SK-N-SH (cell line): ENCODE results near the gene ZNF467. TPM values are rescaled to one million over a fixed set of nuclear protein-coding genes. Genes with fewer than 3 reads are reported as not detected.
A peak's percentile ranks its signal among the peaks of the same experiment; 100 is the strongest.

Source experiments
- CTCF ChIA-PET: fragments of 300-600, 350-600 bp; formaldehyde crosslinking; extraction: SDS; loops from one replicate; lab custom pipeline; 2021; lab: Yijun Ruan, JAX
- POLR2A ChIA-PET: fragments of 350-600 bp; sonication (Branson Sonifier 250); formaldehyde crosslinking; extraction: SDS; loops from one replicate; lab custom pipeline; 2020; ENCODE audit warnings: antibody characterized with exemption, inconsistent platforms; lab: Yijun Ruan, JAX
- DNase-seq: peaks from one replicate; pipeline ENCODE4 v3.0.0; 2012
- H2AFZ ChIP-seq: fragments of 200-600 bp; sonication (generic); 2 replicates; pipeline ENCODE4 v1.8.1; 2016; ENCODE audit warnings: antibody characterized with exemption, mild to moderate bottlenecking, low read depth
- H3F3A ChIP-seq: fragments of 200-600 bp; sonication (generic); replicated peaks from 2 replicates; pipeline ENCODE3; 2016; ENCODE audit warnings: antibody characterized with exemption, mild to moderate bottlenecking; ENCODE audit not compliant: insufficient read depth
- H3K27ac ChIP-seq, 2 experiments: fragments of 200-500 bp in 1 of 2; fragments of 200-600 bp in 1 of 2; sonication (Bioruptor generic) in 1 of 2; sonication (generic), shearing (Covaris generic) in 1 of 2; 2 replicates each; pipeline versions ENCODE4 v1.5.1 to v1.6.1; 2014 to 2016; ENCODE audit warnings: low read depth in 2 of 2, inconsistent platforms in 1 of 2, low read length in 1 of 2, mild to moderate bottlenecking in 1 of 2, mixed read lengths in 1 of 2
- H3K27me3 ChIP-seq: fragments of 200-600 bp; sonication (generic), shearing (Covaris generic); 2 replicates; pipeline ENCODE4 v1.6.1; 2016; ENCODE audit warnings: mixed run types; ENCODE audit not compliant: insufficient read depth
- H3K36me3 ChIP-seq, 2 experiments: fragments of 200-500 bp in 1 of 2; fragments of 200-600 bp in 1 of 2; sonication (Bioruptor generic) in 1 of 2; sonication (generic) in 1 of 2; replicated peaks in 1 of 2; 2 replicates each; pipeline versions ENCODE3 to v1.5.1; 2014 to 2016; ENCODE audit warnings: low read length in 1 of 2, mild to moderate bottlenecking in 1 of 2; ENCODE audit not compliant: insufficient read depth in 2 of 2, control insufficient read depth in 1 of 2
- H3K4me1 ChIP-seq, 2 experiments: fragments of 200-500 bp in 1 of 2; fragments of 200-600 bp in 1 of 2; sonication (Bioruptor generic) in 1 of 2; sonication (generic), shearing (Covaris generic) in 1 of 2; 2 replicates each; pipeline versions ENCODE4 v1.5.1 to v1.6.1; 2014 to 2016; ENCODE audit warnings: low read depth in 1 of 2, low read length in 1 of 2, mixed run types in 1 of 2; ENCODE audit not compliant: insufficient read depth in 2 of 2, control insufficient read depth in 1 of 2
- H3K4me2 ChIP-seq: fragments of 200-600 bp; sonication (generic), shearing (Covaris generic); 2 replicates; pipeline ENCODE4 v1.6.1; 2017; ENCODE audit warnings: mixed run types
- H3K4me3 ChIP-seq, 2 experiments: fragments of 200-500 bp in 1 of 2; fragments of 200-600 bp in 1 of 2; sonication (Bioruptor generic) in 1 of 2; sonication (generic), shearing (Covaris generic) in 1 of 2; 2 replicates each; pipeline versions ENCODE4 v1.5.1 to v1.8.1; 2014 to 2016; ENCODE audit warnings: low read depth in 2 of 2, inconsistent platforms in 1 of 2, low read length in 1 of 2, mild to moderate bottlenecking in 1 of 2, mixed read lengths in 1 of 2, moderate library complexity in 1 of 2
- H3K79me2 ChIP-seq: fragments of 200-600 bp; sonication (generic); 2 replicates; pipeline ENCODE4 v1.8.1; 2017; ENCODE audit warnings: mild to moderate bottlenecking; ENCODE audit not compliant: insufficient read depth
- H3K9ac ChIP-seq: fragments of 200-600 bp; sonication (generic); 2 replicates; pipeline ENCODE4 v1.6.1; 2017; ENCODE audit warnings: mixed run types
- H3K9me2 ChIP-seq: fragments of 200-600 bp; sonication (generic); 2 replicates; pipeline ENCODE4 v1.6.1; 2017; ENCODE audit warnings: mixed run types
- H3K9me3 ChIP-seq: fragments of 200-600 bp; sonication (generic); 2 replicates; pipeline ENCODE4 v1.6.1; 2017; ENCODE audit warnings: mixed run types, mild to moderate bottlenecking, moderate library complexity
- H4K20me1 ChIP-seq: fragments of 200-600 bp; sonication (generic); 2 replicates; pipeline ENCODE4 v1.6.1; 2017; ENCODE audit warnings: mild to moderate bottlenecking, mixed run types; ENCODE audit not compliant: insufficient read depth
- FOSL2 ChIP-seq: IDR thresholded peaks from 2 replicates; pipeline ENCODE4 v1.4.0; 2012; ENCODE audit warnings: low read depth, mild to moderate bottlenecking, moderate library complexity, borderline replicate concordance
- FOXJ3 ChIP-seq: sonication (generic); formaldehyde crosslinking; IDR thresholded peaks from 2 replicates; pipeline ENCODE4 v1.5.1; 2020; ENCODE audit warnings: mild to moderate bottlenecking, missing genetic modification reagents
- JUND ChIP-seq: IDR thresholded peaks from 2 replicates; pipeline ENCODE4 v1.4.0; 2012
- MEF2A ChIP-seq: IDR thresholded peaks from 2 replicates; pipeline ENCODE4 v1.4.0; 2012; ENCODE audit warnings: low read depth, borderline replicate concordance
- NFIC ChIP-seq: IDR thresholded peaks from 2 replicates; pipeline ENCODE4 v1.4.0; 2012; ENCODE audit warnings: borderline replicate concordance
- NRF1 ChIP-seq: IDR thresholded peaks from 2 replicates; pipeline ENCODE4 v1.6.1; 2012; ENCODE audit warnings: low read depth, mild to moderate bottlenecking, low read length
- REST ChIP-seq: IDR thresholded peaks from 2 replicates; pipeline ENCODE4 v1.6.1; 2012; ENCODE audit warnings: mild to moderate bottlenecking, low read depth, low read length, moderate library complexity
- SMC3 ChIP-seq: IDR thresholded peaks from 2 replicates; pipeline ENCODE4 v1.6.1; 2012; ENCODE audit warnings: low read depth, low read length, improper control_type of control experiment
- TAF1 ChIP-seq: IDR thresholded peaks from 2 replicates; pipeline ENCODE4 v1.6.1; 2012; ENCODE audit warnings: low read depth, mild to moderate bottlenecking, low read length, moderate library complexity, borderline replicate concordance
- TCF12 ChIP-seq: IDR thresholded peaks from 2 replicates; pipeline ENCODE4 v1.4.0; 2012
- TEAD4 ChIP-seq: IDR thresholded peaks from 2 replicates; pipeline ENCODE4 v1.4.0; 2012; ENCODE audit warnings: mild to moderate bottlenecking, borderline replicate concordance; ENCODE audit not compliant: insufficient read depth
- USF1 ChIP-seq: IDR thresholded peaks from 2 replicates; pipeline ENCODE4 v1.4.0; 2012; ENCODE audit warnings: low read depth, borderline replicate concordance
- YY1 ChIP-seq: IDR thresholded peaks from 2 replicates; pipeline ENCODE4 v1.4.0; 2012; ENCODE audit warnings: low read depth, mild to moderate bottlenecking
- WGBS: methylation state at CpG from one replicate; pipeline ENCODE4 v1.1.6; 2017; ENCODE audit warnings: low lambda C conversion rate; 5-methylcytosine and 5-hydroxymethylcytosine counted together
- polyA plus RNA-seq, 3 experiments: library from polyadenylated mRNA; depleted of rRNA; stranded (reverse); fragments of >200 nt; gene quantifications; 2 replicates each; pipeline ENCODE4 v1.2.3, GENCODE V29; 2012

Gene ZNF467
- polyA plus RNA-seq, 1 of the 3 experiments (the other 2 are of a cell fraction) = 4.1 TPM

GRCh38 chr7:149822353-149822943 is 49.1 kb upstream of the ZNF467 start:
- H3K4me2 ChIP-seq = no peak overlapping the region
- TF ChIP-seq TAF1 = no peak
- no peak for TF ChIP-seq SMC3
- TF ChIP-seq JUND = no peak
- no peak for TF ChIP-seq TEAD4
- TF ChIP-seq, all 33 proteins: peak for 0
- H3K9me3 ChIP-seq = no peaks in the 10 kb centered on the region
- H3K9ac ChIP-seq = no peak overlapping the region
- H3K27ac ChIP-seq = no peak overlapping the region
- H4K20me1 ChIP-seq = no peaks in the 10 kb centered on the region
- H3K27me3 ChIP-seq = peaks cover 8% of the 10 kb centered on the region; the same call in 1 of the 2 replicates
- WGBS = 70% methylated on average over 21 of the region's 22 CpGs
- CTCF ChIA-PET = interaction anchor here (0.7 to 10.8 kb wide), 7 partner anchors 14 to 81 kb away, joined by 3 to 119 read pairs (median 4); partner anchors contain the start of gene ZNF862
- no peaks in the 10 kb centered on the region for H3F3A ChIP-seq
- no peak overlapping the region for H3K4me3 ChIP-seq
- no peaks in the 10 kb centered on the region for H3K79me2 ChIP-seq
- peak; percentile 62 for DNase-seq
- H2AFZ ChIP-seq = no peak overlapping the region
- H3K9me2 ChIP-seq = no peaks in the 10 kb centered on the region
- POLR2A ChIA-PET = interaction anchor here (1.1 kb wide), 1 partner anchor 16 kb away, joined by 3 read pairs; the partner anchor contains the start of gene ZNF862
- peaks cover 0 to 3% of the 10 kb centered on the region in 2 experiments; a peak in 1 of 4 replicates for H3K4me1 ChIP-seq
- no peaks in the 10 kb centered on the region for H3K36me3 ChIP-seq

- Histone ChIP-seq H3K4me3 (no peak overlapping the region), H3K27me3 (peaks cover 8% of the 10 kb centered on the region; the same call in 1 of the 2 replicates), H3K9me3 (no peaks in the 10 kb centered on the region), H3K27ac (no peak overlapping the region), H3K4me1 (peaks cover 0 to 8% of the 10 kb centered on the region in 2 experiments; a peak in 1 of 4 replicates), H4K20me1 (no peaks in the 10 kb centered on the region), H3K36me3 (no peaks in the 10 kb centered on the region), H3F3A (no peaks in the 10 kb centered on the region), H2AFZ (no peak overlapping the region), H3K4me2 (no peak overlapping the region), H3K9ac (no peak overlapping the region), H3K9me2 (no peaks in the 10 kb centered on the region), H3K79me2 (no peaks in the 10 kb centered on the region)
- POLR2A ChIA-PET = no interaction called here
- CTCF ChIA-PET = interaction anchor here (1.0 to 10.8 kb wide), 8 partner anchors 13 to 80 kb away, joined by 3 to 119 read pairs (median 4); partner anchors contain the start of gene ZNF862
- DNase-seq = peak; percentile 42
- WGBS = 79% methylated on average over 24 of the region's 30 CpGs
- TF ChIP-seq FOXJ3 (CRISPR knock-in tag) (no peak), YY1 (no peak)
Observed at GRCh38 chr7:149821191-149822148, 48.1 kb upstream of the ZNF467 start.

- DNase-seq = no peak
- H3K4me1 ChIP-seq = peaks cover 0 to 8% of the 10 kb centered on the region in 2 experiments; a peak in 1 of 4 replicates
- no peaks in the 10 kb centered on the region for H3F3A ChIP-seq
- H3K9ac ChIP-seq = no peak overlapping the region
- 68% methylated on average over 15 of the region's 17 CpGs for WGBS
- POLR2A ChIA-PET = no interaction called here
- no peaks in the 10 kb centered on the region for H3K36me3 ChIP-seq
- TF ChIP-seq FOXJ3 (CRISPR knock-in tag) (no peak), REST (no peak), USF1 (no peak), NRF1 (no peak), SMC3 (no peak), MEF2A (no peak), NFIC (no peak), TCF12 (no peak), FOSL2 (no peak)
- no peak overlapping the region for H3K27ac ChIP-seq
- CTCF ChIA-PET = interaction anchor here (1.0 to 10.8 kb wide), 5 partner anchors 13 to 78 kb away, joined by 3 to 119 read pairs (median 4); partner anchors contain the start of gene ZNF862
- no peaks in the 10 kb centered on the region for H3K79me2 ChIP-seq
- no peaks in the 10 kb centered on the region for H4K20me1 ChIP-seq
- no peak overlapping the region for H2AFZ ChIP-seq
- no peaks in the 10 kb centered on the region for H3K9me3 ChIP-seq
- no peak overlapping the region for H3K4me2 ChIP-seq
- peaks cover 8% of the 10 kb centered on the region; the same call in 1 of the 2 replicates for H3K27me3 ChIP-seq
- H3K9me2 ChIP-seq = no peaks in the 10 kb centered on the region
- H3K4me3 ChIP-seq = no peak overlapping the region
Observed at GRCh38 chr7:149820622-149821190, 47.3 kb upstream of the ZNF467 start.
